HUES48 (cell line): Measurements from ENCODE around the gene CDON.

ENCODE experiments used
- H3K27ac ChIP-seq: one replicate; pipeline ENCODE4 v1.7.0; 2013; ENCODE audit warnings: low read depth, low read length, inconsistent platforms
- H3K27me3 ChIP-seq: 2 replicates; pipeline ENCODE4 v1.6.1; 2013; ENCODE audit warnings: mild to moderate bottlenecking, low read length; ENCODE audit not compliant: control insufficient read depth, insufficient read depth
- H3K36me3 ChIP-seq: 2 replicates; pipeline ENCODE4 v1.6.1; 2013; ENCODE audit warnings: low read length; ENCODE audit not compliant: control insufficient read depth, insufficient read depth
- H3K4me1 ChIP-seq: 2 replicates; pipeline ENCODE4 v1.6.1; 2013; ENCODE audit warnings: mild to moderate bottlenecking, low read length; ENCODE audit not compliant: control insufficient read depth, insufficient read depth
- H3K4me3 ChIP-seq: 2 replicates; pipeline ENCODE4 v1.5.1; 2013; ENCODE audit warnings: mild to moderate bottlenecking, low read depth, low read length
- H3K9ac ChIP-seq: 2 replicates; pipeline ENCODE4 v1.6.1; 2013; ENCODE audit warnings: mild to moderate bottlenecking, low read depth, low read length, moderate library complexity
- H3K9me3 ChIP-seq: 2 replicates; pipeline ENCODE4 v1.6.1; 2013; ENCODE audit warnings: low read length; ENCODE audit not compliant: control insufficient read depth, insufficient read depth

The CDON gene

GRCh38 chr11:125974284-125974683 is 88.4 kb downstream of the CDON start:
- H3K9me3 ChIP-seq = no peaks in the 10 kb centered on the region
- H3K4me3 ChIP-seq = no peak overlapping the region
- H3K9ac ChIP-seq = no peak overlapping the region

DNA sequence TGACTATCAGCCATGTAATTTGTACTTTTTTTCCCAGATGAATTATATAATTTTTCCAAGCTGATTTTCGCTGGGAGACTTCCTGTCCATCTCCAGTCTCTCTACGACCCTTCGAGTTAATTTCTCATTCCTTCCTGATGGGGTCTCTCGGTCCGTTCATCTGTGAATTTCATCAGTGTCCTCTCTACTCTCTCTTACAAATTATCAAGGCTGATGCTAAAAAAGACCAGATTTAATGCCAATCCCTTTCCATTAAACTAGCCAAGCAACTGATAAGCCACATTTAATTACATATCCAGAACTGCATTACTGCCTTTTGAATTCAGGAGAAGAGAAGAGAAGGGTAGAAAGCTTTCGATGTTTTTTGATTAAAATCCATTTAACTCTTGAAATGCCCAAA is 91.0 kb downstream of the CDON start:
- Histone ChIP-seq H3K4me1 (no peaks in the 10 kb centered on the region), H3K27me3 (no peaks in the 10 kb centered on the region), H3K4me3 (no peak overlapping the region), H3K9ac (no peak overlapping the region), H3K36me3 (peaks cover 4% of the 10 kb centered on the region; the same call in 1 of the 2 replicates), H3K9me3 (no peaks in the 10 kb centered on the region), H3K27ac (no peak overlapping the region)

More at GRCh38 chr11:125974284-125974683, 88.4 kb downstream of the CDON start:
- Histone ChIP-seq H3K27me3 (no peaks in the 10 kb centered on the region), H3K27ac (no peak overlapping the region), H3K36me3 (peaks cover 11% of the 10 kb centered on the region; the same call in 1 of the 2 replicates), H3K4me1 (no peaks in the 10 kb centered on the region; the same call in 1 of the 2 replicates)

- Histone ChIP-seq H3K9ac (no peak overlapping the region), H3K9me3 (no peaks in the 10 kb centered on the region), H3K36me3 (peaks cover 4% of the 10 kb centered on the region; the same call in 1 of the 2 replicates), H3K27ac (no peak overlapping the region), H3K27me3 (no peaks in the 10 kb centered on the region), H3K4me3 (no peak overlapping the region), H3K4me1 (no peaks in the 10 kb centered on the region)
Observed at GRCh38 chr11:125968354-125968753, 94.3 kb downstream of the CDON start.

DNA sequence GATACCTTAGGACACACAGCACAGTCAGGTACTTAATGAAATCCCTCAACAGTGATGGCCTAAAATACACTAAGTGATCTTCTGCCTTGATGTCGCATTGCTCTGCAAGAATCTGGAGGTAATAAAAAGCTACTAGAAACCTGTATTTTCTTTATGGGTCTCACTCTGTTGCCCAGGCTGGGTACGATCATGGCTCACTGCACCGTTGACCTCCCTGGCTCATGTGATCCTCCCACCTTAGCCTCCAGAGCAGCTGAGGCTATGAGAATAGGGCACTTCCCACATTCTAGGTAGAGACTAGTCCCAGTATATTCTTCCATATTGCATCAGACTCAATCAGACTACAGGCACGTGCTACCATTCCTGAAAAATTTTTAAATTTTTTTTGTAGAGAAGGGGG is 95.2 kb downstream of the CDON start:
- peaks cover 2% of the 10 kb centered on the region; the same call in 1 of the 2 replicates for H3K9me3 ChIP-seq
- H3K27ac ChIP-seq = no peak overlapping the region
- no peaks in the 10 kb centered on the region for H3K27me3 ChIP-seq
- no peaks in the 10 kb centered on the region for H3K4me1 ChIP-seq
- H3K36me3 ChIP-seq = peaks cover 4% of the 10 kb centered on the region; the same call in 1 of the 2 replicates
- H3K4me3 ChIP-seq = no peak overlapping the region
- H3K9ac ChIP-seq = no peak overlapping the region

DNA sequence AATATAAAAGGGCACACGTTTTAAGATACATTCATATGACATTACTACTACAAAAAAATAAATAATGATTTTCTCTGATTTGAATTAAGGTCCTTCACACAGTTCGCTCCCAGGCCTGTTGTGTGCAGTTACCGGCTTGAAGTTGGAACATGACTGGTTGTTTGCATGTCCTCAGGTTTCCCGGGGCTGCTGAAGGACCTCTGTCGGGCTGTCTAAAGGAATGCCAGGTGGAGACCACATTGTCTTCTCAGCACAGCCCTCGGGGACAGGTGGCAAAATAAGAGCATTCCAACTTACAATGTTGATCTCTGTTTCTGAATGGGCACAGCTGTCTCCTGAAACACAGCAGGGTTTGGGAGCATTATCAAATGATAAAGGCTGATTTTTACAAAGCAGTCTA is 101.9 kb downstream of the CDON start:
- Histone ChIP-seq H3K27ac (no peak overlapping the region), H3K36me3 (peaks cover 38% of the 10 kb centered on the region; the same call in 1 of the 2 replicates), H3K27me3 (no peaks in the 10 kb centered on the region), H3K9me3 (peaks cover 3% of the 10 kb centered on the region; the same call in 1 of the 2 replicates), H3K9ac (no peak overlapping the region), H3K4me3 (no peak overlapping the region), H3K4me1 (no peaks in the 10 kb centered on the region)

DNA sequence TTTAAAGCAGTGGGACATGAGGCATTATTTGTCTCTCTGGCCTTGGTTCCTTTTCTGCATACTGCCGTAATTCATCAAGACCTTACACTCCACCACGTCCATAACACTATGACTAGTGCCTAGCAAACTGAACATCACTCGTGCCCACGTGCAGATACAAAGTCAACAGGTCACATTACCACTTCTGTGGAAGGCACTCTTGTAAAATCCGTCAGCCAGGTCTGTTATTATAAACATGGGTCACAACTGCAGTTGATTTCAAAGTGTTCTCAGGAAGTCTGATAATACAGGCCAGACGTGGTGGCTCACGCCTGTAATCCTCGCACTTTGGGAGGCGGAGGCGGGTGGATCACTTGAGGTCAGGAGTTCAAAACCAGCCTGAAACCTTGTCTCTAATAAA is 102.7 kb downstream of the CDON start:
- Histone ChIP-seq H3K27me3 (no peaks in the 10 kb centered on the region), H3K9me3 (peaks cover 3% of the 10 kb centered on the region; the same call in 1 of the 2 replicates), H3K36me3 (peaks cover 39% of the 10 kb centered on the region; the same call in 1 of the 2 replicates)

GRCh38 chr11:125959511-125959910 is 103.2 kb downstream of the CDON start:
- Histone ChIP-seq H3K27ac (no peak overlapping the region), H3K9me3 (peaks cover 3% of the 10 kb centered on the region; the same call in 1 of the 2 replicates), H3K27me3 (no peaks in the 10 kb centered on the region), H3K9ac (no peak overlapping the region), H3K4me3 (no peak overlapping the region), H3K36me3 (peaks cover 39% of the 10 kb centered on the region; the same call in 1 of the 2 replicates), H3K4me1 (no peaks in the 10 kb centered on the region)

More for the DNA sequence above, 102.7 kb downstream of the CDON start:
- Histone ChIP-seq H3K4me1 (no peaks in the 10 kb centered on the region), H3K9ac (no peak overlapping the region), H3K4me3 (no peak overlapping the region), H3K27ac (no peak overlapping the region)

- H3K9me3 ChIP-seq = peaks cover 3% of the 10 kb centered on the region; the same call in 1 of the 2 replicates
- no peaks in the 10 kb centered on the region for H3K4me1 ChIP-seq
- no peaks in the 10 kb centered on the region for H3K27me3 ChIP-seq
- H3K27ac ChIP-seq = no peak overlapping the region
- H3K9ac ChIP-seq = no peak overlapping the region
- peaks cover 39% of the 10 kb centered on the region; the same call in 1 of the 2 replicates for H3K36me3 ChIP-seq
- H3K4me3 ChIP-seq = no peak overlapping the region
Observed at GRCh38 chr11:125958872-125959400, 103.7 kb downstream of the CDON start.

- H3K36me3 ChIP-seq = peaks cover 39% of the 10 kb centered on the region; the same call in 1 of the 2 replicates
- H3K27me3 ChIP-seq = no peaks in the 10 kb centered on the region
- no peak overlapping the region for H3K27ac ChIP-seq
- H3K9me3 ChIP-seq = peaks cover 3% of the 10 kb centered on the region; the same call in 1 of the 2 replicates
- H3K4me3 ChIP-seq = no peak overlapping the region
- no peak overlapping the region for H3K9ac ChIP-seq
- no peaks in the 10 kb centered on the region for H3K4me1 ChIP-seq
Observed at GRCh38 chr11:125957618-125958332, 104.9 kb downstream of the CDON start.

- no peaks in the 10 kb centered on the region for H3K9me3 ChIP-seq
- H3K27ac ChIP-seq = no peak overlapping the region
- no peaks in the 10 kb centered on the region for H3K27me3 ChIP-seq
- no peak overlapping the region for H3K4me3 ChIP-seq
- peaks cover 32% of the 10 kb centered on the region; the same call in 1 of the 2 replicates for H3K36me3 ChIP-seq
- no peak overlapping the region for H3K9ac ChIP-seq
- no peaks in the 10 kb centered on the region for H3K4me1 ChIP-seq
Observed at GRCh38 chr11:125956391-125957134, 106.1 kb downstream of the CDON start.
